22Rv1 (cell line): ENCODE data around the gene AMBRA1.

ENCODE experiments used
- ZFX ChIP-seq: fragments of 450-650 bp; IDR thresholded peaks from 2 replicates; pipeline ENCODE4 v1.6.1; 2017; ENCODE audit warnings: antibody characterized with exemption, borderline replicate concordance
- TF ChIP-seq, protein P1 (sequence below): fragments of 450-650 bp; IDR thresholded peaks from 2 replicates; pipeline ENCODE4 v1.5.1; 2017; ENCODE audit warnings: mild to moderate bottlenecking

DNA sequence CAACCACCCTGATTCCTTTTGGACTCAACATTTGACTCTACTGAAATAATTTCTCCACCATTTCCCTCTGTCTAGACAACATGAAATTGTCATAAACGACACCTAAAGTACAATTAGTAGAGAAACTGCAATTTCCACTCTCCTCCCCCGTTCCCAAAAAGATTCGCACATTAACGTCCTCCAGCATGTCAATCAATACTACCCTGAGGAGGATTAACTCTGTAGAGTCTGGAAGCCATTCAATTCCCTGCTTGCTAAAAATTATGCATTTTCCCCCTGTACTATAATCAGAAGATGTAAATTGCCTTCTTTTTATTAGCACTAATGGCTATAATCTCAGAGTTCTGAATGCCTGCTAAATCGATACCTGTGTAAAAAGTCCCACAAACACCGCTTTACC is 70.5 kb downstream of the AMBRA1 start:
- TF ChIP-seq, protein P1, sequence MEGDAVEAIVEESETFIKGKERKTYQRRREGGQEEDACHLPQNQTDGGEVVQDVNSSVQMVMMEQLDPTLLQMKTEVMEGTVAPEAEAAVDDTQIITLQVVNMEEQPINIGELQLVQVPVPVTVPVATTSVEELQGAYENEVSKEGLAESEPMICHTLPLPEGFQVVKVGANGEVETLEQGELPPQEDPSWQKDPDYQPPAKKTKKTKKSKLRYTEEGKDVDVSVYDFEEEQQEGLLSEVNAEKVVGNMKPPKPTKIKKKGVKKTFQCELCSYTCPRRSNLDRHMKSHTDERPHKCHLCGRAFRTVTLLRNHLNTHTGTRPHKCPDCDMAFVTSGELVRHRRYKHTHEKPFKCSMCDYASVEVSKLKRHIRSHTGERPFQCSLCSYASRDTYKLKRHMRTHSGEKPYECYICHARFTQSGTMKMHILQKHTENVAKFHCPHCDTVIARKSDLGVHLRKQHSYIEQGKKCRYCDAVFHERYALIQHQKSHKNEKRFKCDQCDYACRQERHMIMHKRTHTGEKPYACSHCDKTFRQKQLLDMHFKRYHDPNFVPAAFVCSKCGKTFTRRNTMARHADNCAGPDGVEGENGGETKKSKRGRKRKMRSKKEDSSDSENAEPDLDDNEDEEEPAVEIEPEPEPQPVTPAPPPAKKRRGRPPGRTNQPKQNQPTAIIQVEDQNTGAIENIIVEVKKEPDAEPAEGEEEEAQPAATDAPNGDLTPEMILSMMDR: no peak
- no peak for TF ChIP-seq ZFX
